Karpas-422 (cell line): ENCODE results near the gene ATL2. TPM values are rescaled to one million over a fixed set of nuclear protein-coding genes. Genes with fewer than 3 reads are reported as not detected.

Experiments used
- DNase-seq: peaks from one replicate; pipeline ENCODE4 v3.0.0-alpha.2; 2015
- H2AFZ ChIP-seq: fragments of 200-600 bp; sonication (generic); 2 replicates; pipeline ENCODE4 v1.6.1; 2014; ENCODE audit warnings: antibody characterized with exemption, low read length, mixed read lengths
- H3K27ac ChIP-seq: fragments of 200-600 bp; sonication (generic); 2 replicates; pipeline ENCODE4 v1.5.1; 2014; ENCODE audit warnings: mild to moderate bottlenecking, low read length, moderate library complexity
- H3K27me3 ChIP-seq: fragments of 200-600 bp; sonication (generic); 2 replicates; pipeline ENCODE4 v1.6.1; 2014; ENCODE audit warnings: low read length, mixed read lengths
- H3K36me3 ChIP-seq: fragments of 200-600 bp; sonication (generic); 2 replicates; pipeline ENCODE4 v1.6.1; 2014; ENCODE audit warnings: low read length, mixed read lengths; ENCODE audit not compliant: insufficient read depth
- H3K4me1 ChIP-seq: fragments of 200-600 bp; sonication (generic); 2 replicates; pipeline ENCODE4 v1.6.1; 2014; ENCODE audit warnings: mild to moderate bottlenecking, low read length, mixed read lengths
- H3K4me2 ChIP-seq: fragments of 200-600 bp; sonication (generic); 2 replicates; pipeline ENCODE4 v1.6.1; 2014; ENCODE audit warnings: low read length, low read depth, mild to moderate bottlenecking; ENCODE audit not compliant: poor library complexity, severe bottlenecking
- H3K4me3 ChIP-seq: fragments of 200-600 bp; sonication (generic); 2 replicates; pipeline ENCODE4 v1.5.1; 2014; ENCODE audit warnings: mild to moderate bottlenecking, antibody characterized with exemption, low read length, mixed read lengths
- H3K79me2 ChIP-seq: fragments of 200-600 bp; sonication (generic); 2 replicates; pipeline ENCODE4 v1.6.1; 2014; ENCODE audit warnings: mild to moderate bottlenecking, low read length, mixed read lengths
- H3K9ac ChIP-seq: fragments of 200-600 bp; sonication (generic); 2 replicates; pipeline ENCODE4 v1.6.0; 2014; ENCODE audit warnings: low read length
- H3K9me2 ChIP-seq: fragments of 200-600 bp; sonication (generic), shearing (Covaris generic); replicated peaks from 2 replicates; pipeline ENCODE4 v1.6.0; 2014; ENCODE audit warnings: mild to moderate bottlenecking, low read length, moderate library complexity; ENCODE audit not compliant: insufficient read depth
- H3K9me3 ChIP-seq: fragments of 300-700, 200-600 bp; sonication (generic); 2 replicates; pipeline ENCODE4 v1.6.1; 2014; ENCODE audit warnings: low read length, mixed read lengths
- H4K20me1 ChIP-seq: fragments of 200-600 bp; sonication (generic); 2 replicates; pipeline ENCODE4 v1.6.1; 2014; ENCODE audit warnings: mild to moderate bottlenecking, antibody characterized with exemption, low read length, low read depth; ENCODE audit not compliant: insufficient read depth
- total RNA-seq: library from RNA; depleted of rRNA; stranded (reverse); fragments of >200 nt; shearing (Covaris generic); gene quantifications from 2 replicates; pipeline ENCODE4 v1.2.3, GENCODE V29; 2014; ENCODE audit warnings: low replicate concordance; rRNA removed

The ATL2 gene
- 124 and 154 TPM in 2 replicates for total RNA-seq

DNA sequence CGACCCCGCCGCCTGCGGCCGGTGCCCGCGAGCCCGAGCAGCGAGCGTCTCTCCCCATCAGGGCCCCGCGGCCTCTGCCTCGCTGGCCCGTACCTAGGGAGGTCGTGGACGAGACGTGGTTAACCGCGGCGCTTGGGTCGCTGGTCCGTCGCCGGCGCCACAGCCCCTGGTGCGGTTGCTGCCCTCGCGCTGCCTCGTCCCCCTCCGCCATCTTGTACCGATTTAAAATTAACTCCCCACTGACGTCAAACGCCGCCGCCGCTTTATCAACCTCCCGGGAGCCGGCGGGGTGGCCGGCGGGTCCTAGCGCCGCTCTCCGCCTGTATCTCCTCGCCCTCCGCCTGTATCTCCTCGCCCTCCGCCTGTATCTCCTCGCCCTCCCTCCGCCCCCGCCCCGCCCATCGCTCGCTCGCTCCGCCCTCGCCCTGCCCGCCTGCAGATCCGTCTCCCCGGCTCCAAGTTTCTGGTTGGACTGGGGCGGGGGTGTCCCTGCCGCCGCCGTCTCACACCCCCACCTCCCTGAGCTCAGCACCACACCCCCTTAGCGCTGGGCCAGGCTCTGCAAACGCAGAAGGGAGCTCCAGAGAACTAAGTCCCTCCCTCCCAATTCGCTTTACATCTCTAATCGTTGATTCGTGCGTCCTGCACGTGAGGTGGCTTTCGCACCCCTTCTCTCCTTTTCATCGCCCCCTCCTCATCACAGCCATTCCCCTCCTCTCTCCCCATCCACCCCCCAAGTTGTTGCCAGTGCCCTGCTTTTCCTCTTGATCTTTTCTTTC lies at the start of gene ATL2:
Gene ATL2 (minus strand): TSS at position 224 of the 779 bp plus-strand sequence. CDS start 13 bp downstream, at position 211.
- H3K36me3 ChIP-seq: peaks cover 13% of the 10 kb centered on the region
- peak within 1 kb of the TSS; percentile 92 for H3K4me2 ChIP-seq
- peak; percentile 98 for DNase-seq
- no peaks in the 10 kb centered on the region for H3K27me3 ChIP-seq
- peaks cover 57% of the 10 kb centered on the region for H3K4me1 ChIP-seq
- peaks cover 44% of the 10 kb centered on the region for H3K79me2 ChIP-seq
- peak within 1 kb of the TSS; percentile 95 for H3K9ac ChIP-seq
- peak within 1 kb of the TSS; percentile 84 for H3K27ac ChIP-seq
- peaks cover 34% of the 10 kb centered on the region for H4K20me1 ChIP-seq
- H3K4me3 ChIP-seq: peak within 1 kb of the TSS; percentile 85
- H2AFZ ChIP-seq: peak within 1 kb of the TSS; percentile 64; the same call in 1 of the 2 replicates
- no peaks in the 10 kb centered on the region for H3K9me3 ChIP-seq
- no peaks in the 10 kb centered on the region for H3K9me2 ChIP-seq

DNA sequence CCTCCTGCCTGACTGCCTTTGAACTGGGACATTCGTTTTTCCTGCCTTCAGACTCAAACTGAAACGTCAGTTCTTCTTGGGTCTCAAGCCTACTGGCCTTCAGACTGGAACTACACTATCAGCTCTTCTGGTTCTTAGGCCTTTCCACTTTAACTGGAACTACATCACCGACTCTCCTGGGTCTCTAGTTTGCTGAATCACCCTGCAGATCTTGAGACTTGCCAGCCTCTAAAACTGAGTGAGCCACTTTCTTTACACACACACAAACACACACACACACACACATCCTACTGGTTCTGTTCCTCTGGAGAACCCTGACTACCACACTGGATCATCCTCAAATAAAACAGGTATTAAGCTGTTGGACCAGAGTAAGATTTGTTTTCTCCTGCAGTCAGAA lies 46.7 kb upstream of the ATL2 start:
- Histone ChIP-seq H3K79me2 (no peaks in the 10 kb centered on the region), H4K20me1 (no peaks in the 10 kb centered on the region), H3K27me3 (no peaks in the 10 kb centered on the region), H3K4me1 (peaks cover under 1% of the 10 kb centered on the region; the same call in 1 of the 2 replicates), H3K9me2 (no peaks in the 10 kb centered on the region), H3K9me3 (no peaks in the 10 kb centered on the region), H3K4me3 (no peak overlapping the region), H3K27ac (no peak overlapping the region), H2AFZ (no peak overlapping the region), H3K36me3 (no peaks in the 10 kb centered on the region), H3K4me2 (no peak overlapping the region), H3K9ac (no peak overlapping the region)
- no peak for DNase-seq

GRCh38 chr2:38421274-38422056 lies 44.4 kb upstream of the ATL2 start:
- H3K27me3 ChIP-seq: no peaks in the 10 kb centered on the region
- DNase-seq: no peak
- H3K27ac ChIP-seq: no peak overlapping the region
- H3K79me2 ChIP-seq: no peaks in the 10 kb centered on the region
- no peak overlapping the region for H2AFZ ChIP-seq
- peaks cover 23% of the 10 kb centered on the region for H3K4me1 ChIP-seq
- H3K36me3 ChIP-seq: no peaks in the 10 kb centered on the region
- H3K9ac ChIP-seq: no peak overlapping the region
- H3K4me3 ChIP-seq: no peak overlapping the region
- no peaks in the 10 kb centered on the region for H3K9me3 ChIP-seq
- H4K20me1 ChIP-seq: no peaks in the 10 kb centered on the region
- no peaks in the 10 kb centered on the region for H3K9me2 ChIP-seq
- no peak overlapping the region for H3K4me2 ChIP-seq

DNA sequence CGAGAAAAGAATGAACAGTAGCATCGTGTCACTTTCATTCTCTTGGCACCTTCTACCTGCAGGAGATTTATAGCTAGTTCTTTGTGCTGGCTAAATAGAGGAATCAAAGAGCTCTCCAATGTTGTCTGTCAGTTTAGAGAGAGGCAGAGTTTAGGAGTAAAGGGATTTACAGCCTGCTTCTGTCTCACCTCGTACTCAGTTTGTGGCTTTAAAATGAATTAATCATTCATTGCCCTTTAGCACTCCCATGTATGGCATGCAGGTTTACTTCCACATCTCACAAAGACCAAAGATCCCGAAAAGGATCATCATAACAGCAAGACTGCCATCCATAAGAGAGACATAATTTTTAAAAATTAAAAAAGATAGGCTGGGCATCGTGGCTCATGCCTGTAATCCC lies 42.4 kb upstream of the ATL2 start:
- Histone ChIP-seq H3K4me2 (no peak overlapping the region), H2AFZ (no peak overlapping the region)

GRCh38 chr2:38418735-38419134 lies 41.7 kb upstream of the ATL2 start:
- Histone ChIP-seq H4K20me1 (no peaks in the 10 kb centered on the region), H3K36me3 (no peaks in the 10 kb centered on the region), H3K27me3 (no peaks in the 10 kb centered on the region), H3K9ac (no peak overlapping the region), H3K4me1 (peaks cover 51% of the 10 kb centered on the region), H3K4me3 (no peak overlapping the region), H3K79me2 (no peaks in the 10 kb centered on the region), H2AFZ (0 out of 2 replicates have a peak overlapping the region, but pooled peaks have one; percentile 13), H3K27ac (no peak overlapping the region), H3K9me2 (no peaks in the 10 kb centered on the region), H3K4me2 (no peak overlapping the region), H3K9me3 (no peaks in the 10 kb centered on the region)
- no peak for DNase-seq

More for the DNA sequence above, 42.4 kb upstream of the ATL2 start:
- no peaks in the 10 kb centered on the region for H3K36me3 ChIP-seq
- H3K79me2 ChIP-seq: no peaks in the 10 kb centered on the region
- no peaks in the 10 kb centered on the region for H3K9me3 ChIP-seq
- H3K4me3 ChIP-seq: no peak overlapping the region
- H3K4me1 ChIP-seq: peaks cover 43% of the 10 kb centered on the region
- H3K27me3 ChIP-seq: no peaks in the 10 kb centered on the region
- no peak overlapping the region for H3K27ac ChIP-seq
- no peak overlapping the region for H3K9ac ChIP-seq
- H4K20me1 ChIP-seq: no peaks in the 10 kb centered on the region
- no peak for DNase-seq
- H3K9me2 ChIP-seq: no peaks in the 10 kb centered on the region

DNA sequence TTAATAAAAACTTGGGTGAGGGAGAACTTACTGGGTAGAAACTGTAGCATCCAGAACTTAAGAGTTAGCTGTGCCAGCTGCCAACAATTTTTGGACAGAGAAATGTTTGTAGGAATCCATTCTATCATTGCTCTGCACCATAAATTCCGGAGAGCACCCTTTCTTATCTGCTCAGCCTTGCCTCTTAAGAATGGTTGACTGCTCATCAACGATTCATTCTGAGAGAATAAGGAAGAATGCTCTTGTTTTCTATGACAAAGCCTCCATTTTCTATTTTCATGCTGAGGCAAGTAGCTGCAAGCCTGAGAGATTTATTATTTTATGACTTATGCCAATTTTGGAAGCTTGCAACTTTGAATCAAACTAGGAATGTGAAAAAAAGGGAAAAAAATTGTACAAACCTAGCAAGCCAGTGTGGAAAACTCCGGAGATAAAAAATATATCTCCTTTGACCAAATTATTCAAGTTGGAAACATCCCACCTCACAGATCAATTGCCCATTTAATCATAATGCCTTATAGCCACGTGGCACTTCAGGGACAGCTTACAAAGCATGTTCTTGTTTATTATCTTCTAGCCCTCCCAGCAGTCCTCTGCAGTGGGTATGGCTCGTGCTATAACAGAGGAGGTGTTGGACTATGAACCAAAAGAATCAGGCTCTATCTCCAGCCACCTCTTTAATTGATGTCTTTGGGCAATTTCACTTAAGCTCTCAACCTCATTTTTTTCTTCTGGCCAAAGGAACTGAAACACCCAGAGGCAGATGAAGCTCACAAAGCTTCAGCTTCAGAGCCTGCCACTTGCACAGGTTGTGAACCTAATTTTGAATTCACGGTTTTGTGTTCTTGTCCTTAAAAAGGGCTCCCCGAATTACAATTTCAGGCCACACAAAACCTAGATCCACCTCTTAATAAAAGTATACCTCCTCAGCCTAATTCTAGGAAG lies 40.9 kb upstream of the ATL2 start:
- H3K4me3 ChIP-seq: no peak overlapping the region
- H3K4me2 ChIP-seq: no peak overlapping the region
- no peaks in the 10 kb centered on the region for H3K36me3 ChIP-seq
- H3K9me2 ChIP-seq: no peaks in the 10 kb centered on the region
- H4K20me1 ChIP-seq: no peaks in the 10 kb centered on the region
- no peak overlapping the region; the same call in 1 of the 2 replicates for H3K9ac ChIP-seq
- H2AFZ ChIP-seq: peak overlapping the region; percentile 13; the same call in 1 of the 2 replicates
- no peaks in the 10 kb centered on the region for H3K79me2 ChIP-seq
- no peaks in the 10 kb centered on the region for H3K27me3 ChIP-seq
- H3K4me1 ChIP-seq: peaks cover 51% of the 10 kb centered on the region
- no peak for DNase-seq
- H3K9me3 ChIP-seq: no peaks in the 10 kb centered on the region; the same call in 1 of the 2 replicates
- peak overlapping the region; percentile 98; the same call in 1 of the 2 replicates for H3K27ac ChIP-seq

GRCh38 chr2:38416296-38417036 lies 39.4 kb upstream of the ATL2 start:
- Histone ChIP-seq H4K20me1 (no peaks in the 10 kb centered on the region), H2AFZ (no peak overlapping the region), H3K9me2 (no peaks in the 10 kb centered on the region), H3K4me2 (peak overlapping the region; percentile 76), H3K27ac (peak overlapping the region; percentile 98), H3K4me3 (peak overlapping the region; percentile 46; the same call in 1 of the 2 replicates), H3K36me3 (peaks cover 10% of the 10 kb centered on the region), H3K9ac (peak overlapping the region; percentile 36), H3K79me2 (no peaks in the 10 kb centered on the region), H3K9me3 (peaks cover 7% of the 10 kb centered on the region), H3K27me3 (no peaks in the 10 kb centered on the region), H3K4me1 (peaks cover 51% of the 10 kb centered on the region)
- DNase-seq: peak; percentile 63
